ENCODE data around the gene DRC7.

GRCh38 chr16:57729182-57729484 is 34.5 kb downstream of the DRC7 start:
- TF ChIP-seq CTCF (IDR thresholded peaks at IDR 0.05): no peak
- TF ChIP-seq MAX (IDR thresholded peaks at IDR 0.05; ENCODE audit: low read depth): no peak
- TF ChIP-seq POLR2AphosphoS5 (IDR thresholded peaks at IDR 0.05; ENCODE audit: low read depth, low read length): no peak
- no peak for TF ChIP-seq REST (IDR thresholded peaks at IDR 0.05; ENCODE audit: low read depth, low read length)
- TF ChIP-seq FOXM1 (IDR thresholded peaks at IDR 0.05; ENCODE audit: low read depth): no peak
- TF ChIP-seq RAD21 (IDR thresholded peaks at IDR 0.05; ENCODE audit: low read length): no peak
- TF ChIP-seq GATA2 (CRISPR knock-in tag; IDR thresholded peaks at IDR 0.05): no peak
- TF ChIP-seq RXRA (IDR thresholded peaks at IDR 0.05; ENCODE audit: borderline replicate concordance, low read depth): no peak
- no peak for TF ChIP-seq EP300 (IDR thresholded peaks at IDR 0.05; ENCODE audit: borderline replicate concordance in 1 of 2, low read depth in 1 of 2, low read length in 1 of 2)
